Common myeloid progenitor, CD34-positive (primary cell): ENCODE results near the gene LASP1.

Experiments used
- CTCF ChIA-PET: fragments of 350-600 bp; sonication (Branson Sonifier 250); formaldehyde crosslinking; loops from one replicate; lab custom pipeline; 2021; ENCODE audit warnings: antibody characterized with exemption; lab: Charles Lee
- POLR2A ChIA-PET: fragments of 350-600 bp; sonication (Branson Sonifier 250); formaldehyde crosslinking; loops from one replicate; lab custom pipeline; 2021; ENCODE audit warnings: antibody characterized with exemption; lab: Charles Lee
- DNase-seq, 3 donors: peaks; one replicate each; pipeline versions ENCODE4 v3.0.0 to v3.0.0-alpha.2; 2013
- H3K27ac ChIP-seq, 2 experiments: 1 replicate in 1 of 2; 2 replicates in 1 of 2; pipeline ENCODE4 v1.7.0; 2013; ENCODE audit warnings: inconsistent platforms in 2 of 2, low read length in 2 of 2, mild to moderate bottlenecking in 2 of 2, low read depth in 1 of 2, moderate library complexity in 1 of 2; ENCODE audit not compliant: severe bottlenecking in 2 of 2, insufficient read depth in 1 of 2, poor library complexity in 1 of 2
- H3K27me3 ChIP-seq, 5 experiments: replicated peaks in 2 of 5; 1 replicate in 3 of 5; 2 replicates in 2 of 5; pipeline versions ENCODE4 v1.6.1 to v1.7.0; 2013; ENCODE audit warnings: low read length in 4 of 5, mild to moderate bottlenecking in 2 of 5, moderate library complexity in 2 of 5, inconsistent platforms in 1 of 5; ENCODE audit not compliant: insufficient read depth in 5 of 5, control insufficient read depth in 4 of 5
- H3K36me3 ChIP-seq, 4 experiments: 1 replicate in 2 of 4; 2 replicates in 2 of 4; pipeline versions ENCODE4 v1.6.1 to v1.7.0; 2013; ENCODE audit warnings: low read length in 3 of 4, control low read depth in 1 of 4, mild to moderate bottlenecking in 1 of 4; ENCODE audit not compliant: control insufficient read depth in 4 of 4, insufficient read depth in 4 of 4
- H3K4me1 ChIP-seq, 4 experiments: 1 replicate in 3 of 4; 2 replicates in 1 of 4; pipeline versions ENCODE4 v1.6.1 to v1.7.1; 2013; ENCODE audit warnings: low read length in 3 of 4, mild to moderate bottlenecking in 3 of 4, control low read depth in 1 of 4, inconsistent platforms in 1 of 4, moderate library complexity in 1 of 4; ENCODE audit not compliant: control insufficient read depth in 4 of 4, insufficient read depth in 4 of 4; ENCODE audit errors: control extremely low read depth in 1 of 4
- H3K4me3 ChIP-seq, 7 experiments: 1 replicate in 4 of 7; 2 replicates in 3 of 7; pipeline versions ENCODE4 v1.5.1 to v1.7.0; 2013; ENCODE audit warnings: mild to moderate bottlenecking in 7 of 7, low read length in 6 of 7, moderate library complexity in 6 of 7, inconsistent platforms in 2 of 7, low read depth in 2 of 7, control low read depth in 1 of 7; ENCODE audit not compliant: insufficient read depth in 4 of 7, control insufficient read depth in 1 of 7; ENCODE audit errors: extremely low read depth in 1 of 7
- H3K9me3 ChIP-seq, 5 experiments: 1 replicate in 4 of 5; 2 replicates in 1 of 5; pipeline versions ENCODE4 v1.6.1 to v1.7.1; 2013; ENCODE audit warnings: low read length in 4 of 5, mild to moderate bottlenecking in 2 of 5, inconsistent platforms in 1 of 5, low read depth in 1 of 5, moderate library complexity in 1 of 5; ENCODE audit not compliant: control insufficient read depth in 4 of 5, insufficient read depth in 2 of 5; ENCODE audit errors: control extremely low read depth in 1 of 5
- WGBS: methylation state at CpG from one replicate; pipeline ENCODE4 v1.1.5; 2013; ENCODE audit not compliant: insufficient coverage; 5-methylcytosine and 5-hydroxymethylcytosine counted together

LASP1 gene

GRCh38 chr17:38918916-38919315 lies 49.1 kb downstream of the LASP1 start:
- POLR2A ChIA-PET: no interaction called here
- Histone ChIP-seq H3K27ac (no peak overlapping the region), H3K27me3 (no peaks in the 10 kb centered on the region), H3K4me1 (peaks cover 0 to 8% (median 3%) of the 10 kb centered on the region in 4 experiments), H3K9me3 (no peaks in the 10 kb centered on the region), H3K36me3 (peaks cover 9 to 63% (median 52%) of the 10 kb centered on the region in 4 experiments), H3K4me3 (no peak overlapping the region)
- DNase-seq: no peak
- WGBS: 100% methylated on average over 2 of the region's 5 CpGs
- CTCF ChIA-PET: no interaction called here

- H3K36me3 ChIP-seq: peaks cover 7 to 57% (median 49%) of the 10 kb centered on the region in 4 experiments
- 99% methylated on average over 11 of the region's 16 CpGs for WGBS
- no peak for DNase-seq
- H3K4me1 ChIP-seq: peaks cover 0 to 8% (median 3%) of the 10 kb centered on the region in 4 experiments
- no peak overlapping the region for H3K4me3 ChIP-seq
- H3K9me3 ChIP-seq: no peaks in the 10 kb centered on the region
- no peaks in the 10 kb centered on the region for H3K27me3 ChIP-seq
- no peak overlapping the region for H3K27ac ChIP-seq
- POLR2A ChIA-PET: no interaction called here
- CTCF ChIA-PET: no interaction called here
Measured at GRCh38 chr17:38919316-38920078, 49.6 kb downstream of the LASP1 start.

- H3K4me3 ChIP-seq: no peak overlapping the region
- DNase-seq: no peak
- H3K9me3 ChIP-seq: no peaks in the 10 kb centered on the region
- H3K27ac ChIP-seq: no peak overlapping the region
- H3K27me3 ChIP-seq: no peaks in the 10 kb centered on the region
- H3K4me1 ChIP-seq: peaks cover 2 to 13% (median 9%) of the 10 kb centered on the region in 4 experiments
- WGBS: 95% methylated on average over 6 of the region's 9 CpGs
- peaks cover 7 to 46% (median 40%) of the 10 kb centered on the region in 4 experiments for H3K36me3 ChIP-seq
- POLR2A ChIA-PET: no interaction called here
- CTCF ChIA-PET: interaction anchor here (0.9 to 2.2 kb wide), 4 partner anchors 12 to 48 kb away, joined by 3 to 5 read pairs (median 4); no protein-coding TSS in a partner anchor
Measured at GRCh38 chr17:38920374-38921291, 50.8 kb downstream of the LASP1 start.

GRCh38 chr17:38921756-38922411 lies 52.0 kb downstream of the LASP1 start:
- Histone ChIP-seq H3K4me1 (peaks cover 12 to 25% (median 20%) of the 10 kb centered on the region in 4 experiments), H3K36me3 (peaks cover 6 to 38% (median 33%) of the 10 kb centered on the region in 4 experiments), H3K9me3 (no peaks in the 10 kb centered on the region), H3K4me3 (no peak overlapping the region), H3K27me3 (no peaks in the 10 kb centered on the region), H3K27ac (no peak overlapping the region)
- POLR2A ChIA-PET: interaction anchor here (0.5 to 1.0 kb wide), 2 partner anchors 54 to 72 kb away, joined by 3 read pairs; no protein-coding TSS in a partner anchor
- DNase-seq: no peak
- WGBS: 88% methylated on average over 6 of the region's 13 CpGs
- CTCF ChIA-PET: interaction anchor here (0.9 to 2.2 kb wide), 11 partner anchors 11 to 90 kb away, joined by 3 to 6 read pairs (median 3); no protein-coding TSS in a partner anchor

GRCh38 chr17:38922538-38923297 lies 52.9 kb downstream of the LASP1 start:
- Histone ChIP-seq H3K9me3 (no peaks in the 10 kb centered on the region), H3K4me1 (peaks cover 14 to 31% (median 24%) of the 10 kb centered on the region in 4 experiments), H3K4me3 (no peak overlapping the region), H3K27me3 (no peaks in the 10 kb centered on the region), H3K36me3 (peaks cover 6 to 30% (median 25%) of the 10 kb centered on the region in 4 experiments), H3K27ac (no peak overlapping the region)
- DNase-seq: peak in 1 of 3 donors; percentile 35
- POLR2A ChIA-PET: interaction anchor here (1.0 kb wide), 1 partner anchor 55 kb away, joined by 3 read pairs; no protein-coding TSS in a partner anchor
- 100% methylated on average over 1 of the region's 6 CpGs for WGBS
- CTCF ChIA-PET: interaction anchor here (0.5 to 2.6 kb wide), 14 partner anchors 9 to 69 kb away, joined by 3 to 8 read pairs (median 3); partner anchors contain the start of gene RPL23
